NCI-H345 treated with DMSO at 0.1 percent for 48 hours (cell line): Measurements from ENCODE around the gene PMIS2.
A peak's percentile ranks its signal among the peaks of the same experiment; 100 is the strongest.
"Not testable (repeated sequence)": the region's sequence is repeated elsewhere in the genome, so short reads cannot be mapped to it uniquely, and the experiment has no call there.

Source experiments
- DNase-seq: peaks from one replicate; lab custom pipeline; 2025; ENCODE audit not compliant: unreplicated experiment; lab: John Stamatoyannopoulos, UW

The PMIS2 gene

GRCh38 chr19:35587321-35587720 lies 1.3 kb downstream of the PMIS2 start:
- DNase-seq: no peak

GRCh38 chr19:35590875-35591274 lies 4.9 kb downstream of the PMIS2 start:
- no peak for DNase-seq

GRCh38 chr19:35592226-35592625 lies 6.3 kb downstream of the PMIS2 start:
- DNase-seq: peak; percentile 36

GRCh38 chr19:35595026-35595425 lies 9.1 kb downstream of the PMIS2 start:
- DNase-seq: not testable (repeated sequence)

GRCh38 chr19:35595928-35596327 lies 10.0 kb downstream of the PMIS2 start:
- no peak for DNase-seq

- no peak for DNase-seq
Measured at GRCh38 chr19:35596366-35596999, 10.5 kb downstream of the PMIS2 start.

GRCh38 chr19:35601971-35602370 lies 16.0 kb downstream of the PMIS2 start:
- DNase-seq: no peak

- DNase-seq: not testable (repeated sequence)
Measured at GRCh38 chr19:35604436-35604835, 18.5 kb downstream of the PMIS2 start.

- not testable (repeated sequence) for DNase-seq
Measured at GRCh38 chr19:35607170-35607569, 21.2 kb downstream of the PMIS2 start.

GRCh38 chr19:35607661-35608060 lies 21.7 kb downstream of the PMIS2 start:
- no peak for DNase-seq

- no peak for DNase-seq
Measured at GRCh38 chr19:35608251-35608650, 22.3 kb downstream of the PMIS2 start.

GRCh38 chr19:35609851-35610353 lies 23.9 kb downstream of the PMIS2 start:
- no peak for DNase-seq

GRCh38 chr19:35612224-35612558 lies 26.2 kb downstream of the PMIS2 start:
- no peak for DNase-seq

GRCh38 chr19:35612559-35613321 lies 26.8 kb downstream of the PMIS2 start, which contains the start of gene HAUS5:
TSS of gene HAUS5 (plus strand) at chr19:35612735. CDS start at chr19:35612795, 60 bp downstream.
- DNase-seq: peak; percentile 98

GRCh38 chr19:35613574-35613973 lies 27.6 kb downstream of the PMIS2 start:
- DNase-seq: no peak

GRCh38 chr19:35615036-35615435 lies 29.1 kb downstream of the PMIS2 start:
- DNase-seq: no peak

GRCh38 chr19:35618857-35619256 lies 32.9 kb downstream of the PMIS2 start:
- no peak for DNase-seq

GRCh38 chr19:35619290-35619923 lies 33.4 kb downstream of the PMIS2 start:
- DNase-seq: no peak

- DNase-seq: no peak
Measured at GRCh38 chr19:35620001-35620400, 34.0 kb downstream of the PMIS2 start.

GRCh38 chr19:35621708-35622107 lies 35.7 kb downstream of the PMIS2 start:
- DNase-seq: no peak

GRCh38 chr19:35622750-35623149 lies 36.8 kb downstream of the PMIS2 start:
- DNase-seq: no peak
